ENCODE measurements around the gene TRIM24. TPM values are rescaled to one million over a fixed set of nuclear protein-coding genes. Genes with fewer than 3 reads are reported as not detected.

Gene TRIM24
- polyA plus RNA-seq, 1 of the 3 experiments (the other 2 are of a cell fraction): 5.3 TPM

DNA sequence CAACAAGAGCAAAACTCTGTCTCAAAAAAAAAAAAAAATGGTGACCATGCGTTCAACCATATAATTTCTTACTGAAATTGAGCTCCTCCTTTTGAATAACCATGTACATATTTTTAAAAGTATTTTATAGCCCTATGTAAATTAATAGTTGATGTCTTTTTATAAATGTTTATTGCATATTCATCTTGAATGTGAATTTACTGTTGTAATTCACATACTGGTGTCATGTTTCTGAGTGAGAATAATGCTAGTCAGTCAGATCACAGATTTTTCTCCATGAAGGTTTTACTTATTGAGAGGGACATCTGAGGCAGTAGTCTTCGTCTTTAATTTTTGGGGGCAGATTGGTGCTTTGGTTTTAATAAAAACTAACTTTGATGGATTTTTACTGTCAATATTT, 128.9 kb downstream of the TRIM24 start:
- H3K27ac ChIP-seq (ENCODE audit: low read depth in 2 of 2, low read length in 1 of 2): no peak overlapping the region
- no peak overlapping the region for H2AFZ ChIP-seq (ENCODE audit: low read depth)
- no peaks in the 10 kb centered on the region for H3K79me2 ChIP-seq (ENCODE audit: insufficient read depth)
- H3F3A ChIP-seq (replicated peaks; ENCODE audit: insufficient read depth): no peaks in the 10 kb centered on the region
- no peaks in the 10 kb centered on the region for H3K4me1 ChIP-seq (ENCODE audit: control insufficient read depth in 1 of 2, insufficient read depth in 2 of 2, low read depth in 1 of 2, low read length in 1 of 2)
- TF ChIP-seq MEF2A (IDR thresholded peaks at IDR 0.05; ENCODE audit: borderline replicate concordance, low read depth) (no peak), RFX5 (IDR thresholded peaks at IDR 0.05; ENCODE audit: low read length) (no peak), GATA2 (CRISPR knock-in tag; IDR thresholded peaks at IDR 0.05) (no peak), POLR2AphosphoS5 (IDR thresholded peaks at IDR 0.05; ENCODE audit: low read depth, low read length) (no peak)
- H3K36me3 ChIP-seq (replicated peaks in 1 of 2; ENCODE audit: control insufficient read depth in 1 of 2, insufficient read depth in 2 of 2, low read length in 1 of 2): peaks cover 19 to 25% of the 10 kb centered on the region in 2 experiments
- H3K9me2 ChIP-seq: no peaks in the 10 kb centered on the region
- no peak for DNase-seq
- H4K20me1 ChIP-seq (ENCODE audit: insufficient read depth): no peaks in the 10 kb centered on the region
- ChIA-PET POLR2A (no interaction called here), CTCF (interaction anchor here (1.0 kb wide), 1 partner anchor 29 kb away, joined by 3 read pairs; no protein-coding TSS in a partner anchor)
- H3K9me3 ChIP-seq: no peaks in the 10 kb centered on the region
- 93% methylated on average over 2 of the region's 2 CpGs for WGBS (ENCODE audit: low lambda C conversion rate)
- no peak overlapping the region for H3K9ac ChIP-seq
- no peak overlapping the region for H3K4me3 ChIP-seq (ENCODE audit: low read depth in 2 of 2, low read length in 1 of 2)
- no peaks in the 10 kb centered on the region for H3K27me3 ChIP-seq (ENCODE audit: insufficient read depth)
- H3K4me2 ChIP-seq: no peak overlapping the region

DNA sequence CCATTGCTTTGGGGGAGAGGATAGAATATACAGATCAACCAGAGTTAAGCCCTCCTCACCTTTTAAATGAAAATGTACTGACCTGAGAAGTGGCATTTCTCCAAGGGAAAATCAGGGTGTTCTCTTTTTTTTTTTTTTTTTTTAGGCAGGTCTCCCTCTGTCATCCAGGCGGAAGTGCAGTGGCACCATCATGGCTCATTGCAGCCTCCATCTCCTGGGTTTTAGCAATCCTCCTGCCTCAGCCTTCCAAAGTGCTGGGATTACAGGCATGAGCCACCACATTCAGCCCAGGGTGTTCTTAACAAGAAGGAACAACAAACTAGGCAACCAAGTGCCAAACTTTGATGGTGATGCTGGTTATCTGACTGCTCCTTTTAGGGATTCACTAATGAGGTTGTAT, 130.1 kb downstream of the TRIM24 start:
- TF ChIP-seq RAD21 (IDR thresholded peaks at IDR 0.05; ENCODE audit: low read length): no peak
- no peak for TF ChIP-seq SMC3 (IDR thresholded peaks at IDR 0.05; ENCODE audit: low read depth, low read length)
- TF ChIP-seq TCF12 (IDR thresholded peaks at IDR 0.05): no peak
- TF ChIP-seq YY1 (IDR thresholded peaks at IDR 0.05; ENCODE audit: low read depth): no peak
- Histone ChIP-seq H3K27ac (ENCODE audit: low read depth in 2 of 2, low read length in 1 of 2) (no peak overlapping the region), H3K9me3 (no peaks in the 10 kb centered on the region), H3K4me2 (no peak overlapping the region), H3K4me3 (ENCODE audit: low read depth in 2 of 2, low read length in 1 of 2) (no peak overlapping the region), H2AFZ (ENCODE audit: low read depth) (no peak overlapping the region), H3K79me2 (ENCODE audit: insufficient read depth) (no peaks in the 10 kb centered on the region), H3K36me3 (replicated peaks in 1 of 2; ENCODE audit: control insufficient read depth in 1 of 2, insufficient read depth in 2 of 2, low read length in 1 of 2) (peaks cover 9 to 14% of the 10 kb centered on the region in 2 experiments), H4K20me1 (ENCODE audit: insufficient read depth) (no peaks in the 10 kb centered on the region), H3K9me2 (no peaks in the 10 kb centered on the region), H3F3A (replicated peaks; ENCODE audit: insufficient read depth) (no peaks in the 10 kb centered on the region), H3K4me1 (ENCODE audit: control insufficient read depth in 1 of 2, insufficient read depth in 2 of 2, low read depth in 1 of 2, low read length in 1 of 2) (no peaks in the 10 kb centered on the region), H3K27me3 (ENCODE audit: insufficient read depth) (no peaks in the 10 kb centered on the region), H3K9ac (no peak overlapping the region)
- POLR2A ChIA-PET: no interaction called here
- 100% methylated on average over 1 of the region's 1 CpG for WGBS (ENCODE audit: low lambda C conversion rate)
- no peak for DNase-seq
- CTCF ChIA-PET: no interaction called here

DNA sequence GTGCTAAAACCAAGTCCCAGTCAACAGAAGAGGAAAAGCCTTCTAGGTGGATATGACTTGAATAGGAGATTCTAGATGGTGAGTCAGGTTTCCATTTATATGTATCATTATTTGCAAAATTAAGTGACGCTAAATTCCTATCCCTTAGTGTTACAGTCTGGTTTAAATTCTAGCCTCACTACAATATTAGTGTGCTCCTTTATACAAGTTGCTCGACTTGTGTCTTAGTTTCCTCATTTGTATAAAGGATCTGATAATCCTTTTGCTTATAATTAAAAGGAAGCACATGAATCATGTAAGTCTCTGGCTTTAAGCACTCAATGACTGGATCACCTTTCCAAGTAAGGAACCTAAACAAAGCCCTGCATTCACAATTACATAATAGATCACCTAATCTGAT, 135.4 kb downstream of the TRIM24 start:
- Histone ChIP-seq H3K27ac (ENCODE audit: low read depth in 2 of 2, low read length in 1 of 2) (no peak overlapping the region), H2AFZ (ENCODE audit: low read depth) (no peak overlapping the region), H3F3A (replicated peaks; ENCODE audit: insufficient read depth) (no peaks in the 10 kb centered on the region), H3K4me1 (ENCODE audit: control insufficient read depth in 1 of 2, insufficient read depth in 2 of 2, low read depth in 1 of 2, low read length in 1 of 2) (no peaks in the 10 kb centered on the region; a peak in 1 of 4 replicates), H3K9ac (no peak overlapping the region), H3K79me2 (ENCODE audit: insufficient read depth) (no peaks in the 10 kb centered on the region), H3K9me2 (no peaks in the 10 kb centered on the region), H3K36me3 (replicated peaks in 1 of 2; ENCODE audit: control insufficient read depth in 1 of 2, insufficient read depth in 2 of 2, low read length in 1 of 2) (no peaks in the 10 kb centered on the region), H3K27me3 (ENCODE audit: insufficient read depth) (no peaks in the 10 kb centered on the region), H3K9me3 (no peaks in the 10 kb centered on the region), H3K4me2 (no peak overlapping the region), H3K4me3 (ENCODE audit: low read depth in 2 of 2, low read length in 1 of 2) (no peak overlapping the region), H4K20me1 (ENCODE audit: insufficient read depth) (no peaks in the 10 kb centered on the region)
- CTCF ChIA-PET: interaction anchor here (1.4 kb wide), 1 partner anchor 23 kb away, joined by 3 read pairs; no protein-coding TSS in a partner anchor
- DNase-seq: no peak
- POLR2A ChIA-PET: no interaction called here
- 52% methylated on average over 2 of the region's 2 CpGs for WGBS (ENCODE audit: low lambda C conversion rate)
- TF ChIP-seq SIN3A (IDR thresholded peaks at IDR 0.05; ENCODE audit: borderline replicate concordance, low read depth, low read length) (no peak), RXRA (IDR thresholded peaks at IDR 0.05; ENCODE audit: borderline replicate concordance, low read depth) (no peak), TCF12 (IDR thresholded peaks at IDR 0.05) (no peak), ZBTB33 (IDR thresholded peaks at IDR 0.05; ENCODE audit: borderline replicate concordance, low read depth) (no peak), EP300 (IDR thresholded peaks at IDR 0.05; ENCODE audit: borderline replicate concordance in 1 of 2, low read depth in 1 of 2, low read length in 1 of 2) (no peak), NFIC (IDR thresholded peaks at IDR 0.05; ENCODE audit: borderline replicate concordance) (no peak), FOSL2 (IDR thresholded peaks at IDR 0.05; ENCODE audit: borderline replicate concordance, low read depth) (no peak), PBX3 (IDR thresholded peaks at IDR 0.05) (no peak), TAF1 (IDR thresholded peaks at IDR 0.05; ENCODE audit: borderline replicate concordance, low read depth, low read length) (no peak), GATA2 (CRISPR knock-in tag; IDR thresholded peaks at IDR 0.05) (no peak), REST (IDR thresholded peaks at IDR 0.05; ENCODE audit: low read depth, low read length) (no peak)

All from SK-N-SH (cell line).